BE2C (cell line): Measurements from ENCODE around the gene LTBP2.

ENCODE experiments used
- DNase-seq: peaks from one replicate; pipeline ENCODE4 v3.0.0-alpha.2; 2020
- H3K27me3 ChIP-seq: fragments of 250-450 bp; sonication (Bioruptor Pico); 2 replicates; pipeline ENCODE4 v1.5.1; 2020; ENCODE audit warnings: mild to moderate bottlenecking
- H3K36me3 ChIP-seq: fragments of 250-450 bp; sonication (Bioruptor Pico); 2 replicates; pipeline ENCODE4 v1.5.1; 2020; ENCODE audit warnings: mild to moderate bottlenecking
- H3K4me1 ChIP-seq: fragments of 250-450 bp; sonication (Bioruptor Pico); 2 replicates; pipeline ENCODE4 v1.5.1; 2020
- H3K4me3 ChIP-seq: 2 replicates; pipeline ENCODE4 v1.5.1; 2011; ENCODE audit warnings: low read depth, low read length
- H3K9me3 ChIP-seq: fragments of 250-450 bp; sonication (Bioruptor Pico); 2 replicates; pipeline ENCODE4 v1.5.1; 2020
- TF ChIP-seq, protein P1 (sequence below): IDR thresholded peaks from 2 replicates; pipeline ENCODE4 v1.5.1; 2012; ENCODE audit warnings: mild to moderate bottlenecking, low read depth, low read length

Gene LTBP2

DNA sequence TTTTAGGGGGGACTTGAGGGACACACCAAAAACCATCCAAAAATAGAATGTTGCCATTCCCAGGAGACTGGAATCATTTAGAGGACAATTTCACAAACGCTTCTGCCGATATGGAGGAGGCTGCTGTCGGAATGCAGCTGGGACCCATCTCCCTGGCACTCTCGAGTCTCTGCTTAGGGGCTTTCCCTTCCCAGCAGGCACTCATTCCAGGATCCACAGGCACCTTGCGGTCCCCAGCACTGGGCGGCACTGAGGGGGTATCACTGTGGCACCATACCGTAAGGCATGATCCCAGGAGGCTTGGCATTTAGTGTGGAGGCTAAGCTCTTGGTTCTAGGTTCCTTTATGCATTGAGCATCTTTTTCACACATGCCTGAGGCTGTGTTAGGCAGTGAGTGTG is 36.6 kb upstream of the LTBP2 start:
- no peaks in the 10 kb centered on the region for H3K9me3 ChIP-seq
- H3K36me3 ChIP-seq = no peaks in the 10 kb centered on the region
- H3K4me1 ChIP-seq = peaks cover 7% of the 10 kb centered on the region; the same call in 1 of the 2 replicates
- TF ChIP-seq, protein P1, sequence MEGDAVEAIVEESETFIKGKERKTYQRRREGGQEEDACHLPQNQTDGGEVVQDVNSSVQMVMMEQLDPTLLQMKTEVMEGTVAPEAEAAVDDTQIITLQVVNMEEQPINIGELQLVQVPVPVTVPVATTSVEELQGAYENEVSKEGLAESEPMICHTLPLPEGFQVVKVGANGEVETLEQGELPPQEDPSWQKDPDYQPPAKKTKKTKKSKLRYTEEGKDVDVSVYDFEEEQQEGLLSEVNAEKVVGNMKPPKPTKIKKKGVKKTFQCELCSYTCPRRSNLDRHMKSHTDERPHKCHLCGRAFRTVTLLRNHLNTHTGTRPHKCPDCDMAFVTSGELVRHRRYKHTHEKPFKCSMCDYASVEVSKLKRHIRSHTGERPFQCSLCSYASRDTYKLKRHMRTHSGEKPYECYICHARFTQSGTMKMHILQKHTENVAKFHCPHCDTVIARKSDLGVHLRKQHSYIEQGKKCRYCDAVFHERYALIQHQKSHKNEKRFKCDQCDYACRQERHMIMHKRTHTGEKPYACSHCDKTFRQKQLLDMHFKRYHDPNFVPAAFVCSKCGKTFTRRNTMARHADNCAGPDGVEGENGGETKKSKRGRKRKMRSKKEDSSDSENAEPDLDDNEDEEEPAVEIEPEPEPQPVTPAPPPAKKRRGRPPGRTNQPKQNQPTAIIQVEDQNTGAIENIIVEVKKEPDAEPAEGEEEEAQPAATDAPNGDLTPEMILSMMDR = no peak
- no peaks in the 10 kb centered on the region for H3K27me3 ChIP-seq
- no peak for DNase-seq
- H3K4me3 ChIP-seq = no peak overlapping the region

GRCh38 chr14:74647678-74648461 is 35.8 kb upstream of the LTBP2 start:
- TF ChIP-seq, protein P1 = no peak
- H3K9me3 ChIP-seq = no peaks in the 10 kb centered on the region
- peak; percentile 30 for DNase-seq
- H3K4me1 ChIP-seq = peaks cover 7% of the 10 kb centered on the region; the same call in 1 of the 2 replicates
- H3K4me3 ChIP-seq = no peak overlapping the region
- H3K27me3 ChIP-seq = no peaks in the 10 kb centered on the region
- H3K36me3 ChIP-seq = no peaks in the 10 kb centered on the region

DNA sequence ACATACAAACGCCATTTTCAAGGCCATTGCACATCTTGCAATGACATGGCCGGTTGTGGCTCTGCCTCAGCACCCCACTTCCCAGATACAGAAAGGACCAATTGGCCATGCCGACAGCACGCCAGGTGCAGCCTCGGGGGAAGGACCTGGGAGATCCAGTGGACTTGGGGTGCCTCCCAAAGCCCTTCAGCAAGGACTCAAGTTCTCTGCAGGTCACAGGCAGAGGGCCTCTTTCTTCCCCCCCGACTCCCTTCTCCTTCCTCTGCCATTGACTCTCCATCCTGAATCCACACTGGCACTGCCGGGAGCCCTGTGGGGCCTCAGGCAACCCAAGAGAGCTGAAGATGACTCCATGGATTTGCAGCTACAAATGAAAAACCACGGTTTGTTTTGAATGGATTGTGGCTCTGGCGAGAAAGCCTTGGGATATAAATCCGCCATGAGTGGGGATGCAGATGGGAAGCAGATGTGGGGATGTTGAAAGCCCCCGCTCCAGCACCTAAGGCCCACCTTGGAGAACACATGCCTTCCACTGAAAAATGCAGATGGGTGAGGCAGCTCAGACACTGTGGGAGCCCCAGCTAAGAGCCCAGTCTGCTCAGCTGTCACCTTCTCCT is 35.1 kb upstream of the LTBP2 start:
- Histone ChIP-seq H3K4me3 (no peak overlapping the region), H3K27me3 (no peaks in the 10 kb centered on the region), H3K36me3 (no peaks in the 10 kb centered on the region), H3K4me1 (peaks cover 7% of the 10 kb centered on the region; the same call in 1 of the 2 replicates), H3K9me3 (no peaks in the 10 kb centered on the region)
- TF ChIP-seq, protein P1 = no peak
- no peak for DNase-seq

- Histone ChIP-seq H3K4me3 (no peak overlapping the region), H3K27me3 (no peaks in the 10 kb centered on the region), H3K9me3 (no peaks in the 10 kb centered on the region), H3K36me3 (no peaks in the 10 kb centered on the region), H3K4me1 (peaks cover 7% of the 10 kb centered on the region; the same call in 1 of the 2 replicates)
- no peak for DNase-seq
- TF ChIP-seq, protein P1 = no peak
These were observed 33.9 kb upstream of the LTBP2 start for GRCh38 chr14:74645756-74646470.

GRCh38 chr14:74645244-74645643 is 33.2 kb upstream of the LTBP2 start:
- Histone ChIP-seq H3K27me3 (no peaks in the 10 kb centered on the region), H3K36me3 (no peaks in the 10 kb centered on the region), H3K4me3 (no peak overlapping the region), H3K4me1 (peaks cover 7% of the 10 kb centered on the region; the same call in 1 of the 2 replicates), H3K9me3 (no peaks in the 10 kb centered on the region)
- no peak for DNase-seq
- TF ChIP-seq, protein P1 = no peak
